Breast epithelium (tissue), 4 donors: ENCODE measurements around the gene SLC39A3. TPM values are rescaled to one million over a fixed set of nuclear protein-coding genes. Genes with fewer than 3 reads are reported as not detected.

Source experiments
- DNase-seq, 2 donors: peaks; one replicate each; pipeline ENCODE4 v3.0.0-alpha.2; 2019; ENCODE audit warnings: low spot score in 2 of 2
- H3K27ac ChIP-seq, 2 donors: fragments of 200-600 bp; sonication (generic) in 1 of 2; one replicate each; pipeline ENCODE4 v1.5.1; 2016 to 2019; ENCODE audit warnings: mild to moderate bottlenecking in 1 of 2
- H3K27me3 ChIP-seq, 2 donors: fragments of 200-600 bp; sonication (generic) in 1 of 2; one replicate each; pipeline versions ENCODE4 v1.5.1 to v1.6.0; 2017 to 2019; ENCODE audit warnings: control low read depth in 1 of 2, mild to moderate bottlenecking in 1 of 2
- H3K36me3 ChIP-seq: fragments of 200-600 bp; one replicate; pipeline ENCODE4 v1.5.1; 2019
- H3K4me1 ChIP-seq, 2 donors: fragments of 200-600 bp; sonication (generic); one replicate each; pipeline ENCODE4 v1.5.1; 2016 to 2019; ENCODE audit warnings: control low read depth in 1 of 2
- H3K4me3 ChIP-seq, 3 donors: fragments of 200-600 bp; sonication (generic); 1 replicate in 2 of 3; 2 replicates in 1 of 3; pipeline ENCODE4 v1.5.1; 2016 to 2019; ENCODE audit warnings: mild to moderate bottlenecking in 3 of 3, moderate library complexity in 2 of 3
- H3K9me3 ChIP-seq, 2 donors: fragments of 200-600 bp; sonication (generic) in 1 of 2; one replicate each; pipeline ENCODE4 v1.5.1; 2016 to 2019; ENCODE audit warnings: control low read depth in 1 of 2
- CTCF ChIP-seq, 3 donors: fragments of 450-650 bp; IDR thresholded peaks; one replicate each; pipeline ENCODE4 v1.5.1; 2016 to 2017; ENCODE audit warnings: antibody characterized with exemption in 3 of 3, mild to moderate bottlenecking in 3 of 3, moderate library complexity in 3 of 3
- POLR2A ChIP-seq: fragments of 450-650 bp; IDR thresholded peaks from one replicate; pipeline ENCODE4 v1.6.1; 2016; ENCODE audit warnings: antibody characterized with exemption, mild to moderate bottlenecking, moderate library complexity
- POLR2AphosphoS5 ChIP-seq, 3 donors: sonication (generic); formaldehyde crosslinking; IDR thresholded peaks; one replicate each; pipeline ENCODE4 v1.6.1; 2017; ENCODE audit warnings: antibody characterized with exemption in 3 of 3
- intact Hi-C: fragments of 100-400 bp; cut with DNase I; formaldehyde crosslinking; loops from one replicate; pipeline ENCODE4 v1.15.1; 2023; ENCODE audit warnings: low total_unique reads
- total RNA-seq, 3 donors: library from RNA; depleted of rRNA; stranded (reverse); fragments of >200 nt; gene quantifications; one replicate each; pipeline ENCODE4 v1.1.0, GENCODE V29; 2016

Gene SLC39A3
- total RNA-seq, 3 donors from 2014 or later = 23.8 to 36.1 (median 27.2) TPM

GRCh38 chr19:2723345-2723715, 16.5 kb downstream of the SLC39A3 start:
- no peaks in the 10 kb centered on the region for H3K9me3 ChIP-seq
- intact Hi-C loops = no loop called here
- H3K4me3 ChIP-seq = peak overlapping the region in 2 of 3 donors; percentile 12 to 34
- H3K27ac ChIP-seq = no peak overlapping the region
- no peaks in the 10 kb centered on the region for H3K4me1 ChIP-seq
- DNase-seq = no peak
- no peaks in the 10 kb centered on the region for H3K36me3 ChIP-seq
- TF ChIP-seq POLR2A (no peak), CTCF (IDR thresholded peaks at IDR 0.05) (no peak), POLR2AphosphoS5 (IDR thresholded peaks at IDR 0.05) (no peak)
- H3K27me3 ChIP-seq = peaks cover 3 to 4% of the 10 kb centered on the region in 2 donors

- Histone ChIP-seq H3K4me1 (no peaks in the 10 kb centered on the region), H3K27ac (no peak overlapping the region), H3K36me3 (no peaks in the 10 kb centered on the region), H3K9me3 (no peaks in the 10 kb centered on the region), H3K4me3 (peak overlapping the region in 2 of 3 donors; percentile 12 to 34), H3K27me3 (peaks cover 3 to 4% of the 10 kb centered on the region in 2 donors)
- TF ChIP-seq POLR2A = no peak
- intact Hi-C loops = no loop called here
- DNase-seq = peak; percentile 46 to 66
These were observed 17.1 kb downstream of the SLC39A3 start for GRCh38 chr19:2722541-2723344.

GRCh38 chr19:2721570-2722540, 18.0 kb downstream of the SLC39A3 start:
- H3K27me3 ChIP-seq = peaks cover 2 to 4% of the 10 kb centered on the region in 2 donors

GRCh38 chr19:2720777-2721569, 18.8 kb downstream of the SLC39A3 start, which contains the start of gene DIRAS1:
DIRAS1 (minus strand) TSS chr19:2721372; CDS start chr19:2717806, 3,566 bp downstream.
- TF ChIP-seq CTCF (IDR thresholded peaks at IDR 0.05) (no peak), POLR2A (no peak), POLR2AphosphoS5 (IDR thresholded peaks at IDR 0.05) (no peak)
- intact Hi-C loops = no loop called here
- Histone ChIP-seq H3K9me3 (no peaks in the 10 kb centered on the region), H3K4me1 (no peaks in the 10 kb centered on the region), H3K27ac (no peak within 1 kb of the TSS), H3K27me3 (peaks cover 0 to 4% of the 10 kb centered on the region in 2 donors), H3K36me3 (no peaks in the 10 kb centered on the region), H3K4me3 (peak within 1 kb of the TSS; percentile 35 to 70 (median 67))
- no peak for DNase-seq

More at GRCh38 chr19:2721570-2722540, 18.0 kb downstream of the SLC39A3 start:
- no peaks in the 10 kb centered on the region for H3K4me1 ChIP-seq
- intact Hi-C loops = no loop called here
- H3K9me3 ChIP-seq = no peaks in the 10 kb centered on the region
- TF ChIP-seq CTCF (IDR thresholded peaks at IDR 0.05) = no peak
- TF ChIP-seq POLR2AphosphoS5 (IDR thresholded peaks at IDR 0.05) = no peak
- no peak for TF ChIP-seq POLR2A
- no peaks in the 10 kb centered on the region for H3K36me3 ChIP-seq
- peak overlapping the region; percentile 35 to 70 (median 67) for H3K4me3 ChIP-seq
- no peak for DNase-seq
- H3K27ac ChIP-seq = no peak overlapping the region
